Suprapubic skin (tissue), 4 donors: ENCODE results near the gene DDIT4. TPM values are rescaled to one million over a fixed set of nuclear protein-coding genes. Genes with fewer than 3 reads are reported as not detected.
A peak's percentile ranks its signal among the peaks of the same experiment; 100 is the strongest.
"Not testable (repeated sequence)": the region's sequence is repeated elsewhere in the genome, so short reads cannot be mapped to it uniquely, and the experiment has no call there.

ENCODE experiments used
- DNase-seq, 2 donors: peaks; one replicate each; pipeline ENCODE4 v3.0.0-alpha.2; 2019; ENCODE audit warnings: low spot score in 2 of 2
- H3K27ac ChIP-seq: fragments of 200-600 bp; sonication (generic); one replicate; pipeline ENCODE4 v1.5.1; 2019
- H3K27me3 ChIP-seq: fragments of 200-600 bp; sonication (generic); one replicate; pipeline ENCODE4 v1.5.1; 2019
- H3K36me3 ChIP-seq: fragments of 200-600 bp; sonication (generic); one replicate; pipeline ENCODE4 v1.5.1; 2019
- H3K4me1 ChIP-seq: fragments of 200-600 bp; sonication (generic); one replicate; pipeline ENCODE4 v1.5.1; 2019
- H3K4me3 ChIP-seq: fragments of 200-600 bp; sonication (generic); one replicate; pipeline ENCODE4 v1.5.1; 2019; ENCODE audit warnings: mild to moderate bottlenecking
- H3K9me3 ChIP-seq: fragments of 200-600 bp; sonication (generic); one replicate; pipeline ENCODE4 v1.5.1; 2019
- CTCF ChIP-seq, 2 donors: fragments of 200-600 bp in 1 of 2; fragments of 450-650 bp in 1 of 2; sonication (generic) in 1 of 2; IDR thresholded peaks; one replicate each; pipeline ENCODE4 v1.5.1; 2016 to 2019; ENCODE audit warnings: antibody characterized with exemption in 2 of 2, mild to moderate bottlenecking in 1 of 2, moderate library complexity in 1 of 2
- EP300 ChIP-seq: sonication (generic); formaldehyde crosslinking; IDR thresholded peaks from one replicate; pipeline ENCODE4 v1.6.1; 2017; ENCODE audit warnings: antibody characterized with exemption
- POLR2A ChIP-seq, 2 donors: fragments of 450-650 bp; IDR thresholded peaks; one replicate each; pipeline ENCODE4 v1.6.1; 2017; ENCODE audit warnings: antibody characterized with exemption in 2 of 2, mild to moderate bottlenecking in 2 of 2, moderate library complexity in 2 of 2
- POLR2AphosphoS5 ChIP-seq, 3 donors: sonication (generic); formaldehyde crosslinking; IDR thresholded peaks; one replicate each; pipeline ENCODE4 v1.6.1; 2017; ENCODE audit warnings: antibody characterized with exemption in 3 of 3
- WGBS: methylation state at CpG from one replicate; pipeline ENCODE4 v1.1.5; 2018; 5-methylcytosine and 5-hydroxymethylcytosine counted together
- total RNA-seq, 4 donors: library from RNA; depleted of rRNA; stranded (reverse); fragments of >200 nt; gene quantifications; one replicate each; pipeline ENCODE4 v1.1.0, GENCODE V29; 2016

Gene DDIT4, protein sequence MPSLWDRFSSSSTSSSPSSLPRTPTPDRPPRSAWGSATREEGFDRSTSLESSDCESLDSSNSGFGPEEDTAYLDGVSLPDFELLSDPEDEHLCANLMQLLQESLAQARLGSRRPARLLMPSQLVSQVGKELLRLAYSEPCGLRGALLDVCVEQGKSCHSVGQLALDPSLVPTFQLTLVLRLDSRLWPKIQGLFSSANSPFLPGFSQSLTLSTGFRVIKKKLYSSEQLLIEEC
- total RNA-seq = 100 to 1,000 TPM; 170 to 246 (median 225) TPM

- peak within 1 kb of the TSS; percentile 94 for H3K4me3 ChIP-seq
- peak; percentile 100 for DNase-seq
- peaks cover 25% of the 10 kb centered on the region for H3K36me3 ChIP-seq
- no peaks in the 10 kb centered on the region for H3K9me3 ChIP-seq
- peak within 1 kb of the TSS; percentile 97 for H3K27ac ChIP-seq
- peaks cover 33% of the 10 kb centered on the region for H3K4me1 ChIP-seq
- no peaks in the 10 kb centered on the region for H3K27me3 ChIP-seq
- no peak for TF ChIP-seq CTCF (IDR thresholded peaks at IDR 0.05)
- no peak for TF ChIP-seq EP300
- TF ChIP-seq POLR2AphosphoS5 (IDR thresholded peaks at IDR 0.05) = peak; percentile 98 to 99 (median 98)
- peak; percentile 89 to 99 for TF ChIP-seq POLR2A (IDR thresholded peaks at IDR 0.05)
- WGBS = under 1% methylated on average over 28 of the region's 67 CpGs
Measured at GRCh38 chr10:72273410-72274212, at the start of gene DDIT4. Gene DDIT4 (plus strand): TSS chr10:72273924. CDS start chr10:72274217, 293 bp downstream.

DNA sequence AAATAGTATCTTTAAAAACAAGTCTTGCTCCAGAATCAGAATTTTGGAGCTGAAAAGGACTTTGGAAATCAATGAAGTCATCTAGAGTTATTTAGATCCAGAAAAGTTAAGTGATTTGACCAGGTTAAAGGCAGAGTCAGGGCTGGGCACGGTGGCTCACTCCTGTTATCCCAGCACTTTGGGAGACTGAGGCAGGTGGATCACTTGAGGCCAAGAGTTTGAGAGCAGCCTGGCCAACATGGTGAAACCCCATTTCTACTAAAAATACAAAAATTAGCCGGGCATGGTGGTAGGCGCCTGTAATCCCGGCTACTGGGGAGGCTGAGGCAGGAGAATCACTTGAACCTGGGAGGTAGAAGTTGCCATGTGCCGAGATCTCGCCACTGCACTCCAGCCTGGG is 49.5 kb upstream of the DDIT4 start:
- peak in 1 of 2 donors; percentile 50 for DNase-seq
- H3K36me3 ChIP-seq = peaks cover 41% of the 10 kb centered on the region
- 96% methylated on average over 6 of the region's 6 CpGs for WGBS
- not testable (repeated sequence) for H3K9me3 ChIP-seq, H3K4me3 ChIP-seq, H3K27me3 ChIP-seq
- H3K27ac ChIP-seq = peak overlapping the region; percentile 80
- H3K4me1 ChIP-seq = peaks cover 47% of the 10 kb centered on the region

DNA sequence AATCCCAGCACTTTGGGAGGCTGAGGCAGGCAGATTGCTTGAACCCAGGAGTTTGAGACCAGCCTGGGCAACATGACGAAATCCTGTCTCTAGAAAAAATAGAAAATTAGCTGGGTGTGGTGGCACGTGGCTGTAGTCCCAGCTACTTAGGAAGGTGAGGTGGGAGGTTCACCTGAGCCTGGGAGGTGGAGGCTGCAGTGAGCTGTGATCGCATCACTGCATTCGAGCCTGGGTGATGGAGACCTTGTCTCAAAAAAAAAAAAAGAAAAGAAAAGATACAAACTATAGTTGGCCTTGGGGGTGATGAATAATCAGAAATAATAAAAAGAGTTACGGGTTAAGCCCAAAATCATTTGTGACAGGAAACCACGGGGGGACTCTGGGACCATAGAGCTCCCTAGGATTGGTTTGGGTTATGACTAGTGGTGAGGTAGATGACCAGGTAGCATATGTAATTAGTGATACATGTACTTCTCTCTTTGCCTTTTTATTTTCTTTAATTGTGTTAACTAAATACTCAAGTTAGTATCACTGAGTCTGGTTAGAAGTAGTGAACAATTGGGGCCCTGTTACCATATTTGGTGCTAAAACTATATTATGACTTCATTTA is 47.2 kb upstream of the DDIT4 start:
- no peaks in the 10 kb centered on the region for H3K9me3 ChIP-seq
- 70% methylated on average over 6 of the region's 6 CpGs for WGBS
- H3K27ac ChIP-seq = no peak overlapping the region
- H3K4me1 ChIP-seq = peaks cover 54% of the 10 kb centered on the region
- H3K27me3 ChIP-seq = no peaks in the 10 kb centered on the region
- TF ChIP-seq POLR2A (IDR thresholded peaks at IDR 0.05) (no peak), EP300 (no peak), CTCF (IDR thresholded peaks at IDR 0.05) (no peak), POLR2AphosphoS5 (IDR thresholded peaks at IDR 0.05) (no peak)
- H3K4me3 ChIP-seq = no peak overlapping the region
- H3K36me3 ChIP-seq = peaks cover 41% of the 10 kb centered on the region
- peak in 1 of 2 donors; percentile 21 for DNase-seq

GRCh38 chr10:72227826-72228225 is 45.9 kb upstream of the DDIT4 start:
- H3K27ac ChIP-seq = no peak overlapping the region
- H3K4me1 ChIP-seq = peaks cover 49% of the 10 kb centered on the region
- H3K9me3 ChIP-seq = no peaks in the 10 kb centered on the region
- TF ChIP-seq POLR2AphosphoS5 (IDR thresholded peaks at IDR 0.05) (no peak), POLR2A (IDR thresholded peaks at IDR 0.05) (no peak), CTCF (IDR thresholded peaks at IDR 0.05) (no peak), EP300 (no peak)
- H3K4me3 ChIP-seq = no peak overlapping the region
- 87% methylated on average over 6 of the region's 6 CpGs for WGBS
- DNase-seq = no peak
- H3K36me3 ChIP-seq = peaks cover 42% of the 10 kb centered on the region
- H3K27me3 ChIP-seq = no peaks in the 10 kb centered on the region

- Histone ChIP-seq H3K27me3 (no peaks in the 10 kb centered on the region), H3K4me1 (peaks cover 44% of the 10 kb centered on the region), H3K27ac (peak overlapping the region; percentile 50), H3K9me3 (no peaks in the 10 kb centered on the region), H3K36me3 (peaks cover 47% of the 10 kb centered on the region), H3K4me3 (no peak overlapping the region)
- no peak for TF ChIP-seq CTCF (IDR thresholded peaks at IDR 0.05)
- no peak for TF ChIP-seq POLR2AphosphoS5 (IDR thresholded peaks at IDR 0.05)
- TF ChIP-seq POLR2A (IDR thresholded peaks at IDR 0.05) = no peak
- TF ChIP-seq EP300 = no peak
- DNase-seq = peak in 1 of 2 donors; percentile 3
- WGBS = 49% methylated on average over 2 of the region's 2 CpGs
Measured at GRCh38 chr10:72228318-72228751, 45.4 kb upstream of the DDIT4 start.
